GM19193 (cell line): Measurements from ENCODE around the gene CNTD1.

Experiments used
- POLR2A ChIP-seq: IDR thresholded peaks from 4 replicates; pipeline ENCODE4 v1.6.1; 2011; ENCODE audit not compliant: insufficient read depth, insufficient read length; ENCODE audit errors: extremely low read depth

CNTD1 gene

DNA sequence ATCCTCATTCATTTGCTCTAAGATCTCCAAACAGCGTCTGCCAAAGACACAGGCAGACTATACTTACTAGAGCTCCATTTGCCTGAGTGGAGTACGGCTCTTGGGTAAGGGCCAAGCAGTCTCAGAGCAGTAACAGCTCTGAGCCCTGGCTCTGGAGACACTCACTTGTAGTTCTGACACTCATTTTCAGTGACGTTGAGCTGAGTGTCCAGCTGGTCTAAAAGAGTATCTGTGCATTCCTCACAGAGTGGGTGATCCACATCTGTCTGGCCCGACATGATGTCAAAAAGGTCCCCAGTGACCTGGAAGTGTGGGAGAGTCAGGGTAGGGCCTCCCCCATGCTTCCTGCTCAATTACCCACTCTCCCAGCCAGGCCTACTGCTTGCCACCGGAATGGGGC lies 19.7 kb downstream of the CNTD1 start:
- no peak for TF ChIP-seq POLR2A

GRCh38 chr17:42819939-42820535 lies 21.4 kb downstream of the CNTD1 start:
- TF ChIP-seq POLR2A, result no peak

- TF ChIP-seq POLR2A, result no peak
Measured at GRCh38 chr17:42821176-42821575, 22.5 kb downstream of the CNTD1 start.

GRCh38 chr17:42827472-42827871 lies 28.8 kb downstream of the CNTD1 start:
- no peak for TF ChIP-seq POLR2A

DNA sequence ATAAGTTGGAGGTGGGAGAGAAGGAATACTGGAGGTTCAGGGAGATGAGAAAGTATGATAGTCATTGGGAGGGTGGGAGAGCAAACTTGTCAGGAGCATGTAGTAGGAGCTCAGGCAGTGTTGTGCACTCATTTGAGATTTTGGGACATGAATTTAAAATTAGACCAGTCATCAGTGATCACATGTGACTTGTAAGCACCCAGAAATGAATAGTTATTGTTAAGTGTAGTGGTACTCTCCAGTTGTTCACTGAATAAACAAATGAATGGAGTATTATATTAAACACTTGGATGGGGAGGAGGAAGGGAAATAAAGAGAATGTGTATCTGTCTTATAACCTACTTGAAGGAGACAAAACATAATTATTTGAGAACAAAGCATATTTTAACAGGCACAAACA lies 32.3 kb downstream of the CNTD1 start:
- no peak for TF ChIP-seq POLR2A

- no peak for TF ChIP-seq POLR2A
Measured at GRCh38 chr17:42832213-42832933, 33.7 kb downstream of the CNTD1 start.

DNA sequence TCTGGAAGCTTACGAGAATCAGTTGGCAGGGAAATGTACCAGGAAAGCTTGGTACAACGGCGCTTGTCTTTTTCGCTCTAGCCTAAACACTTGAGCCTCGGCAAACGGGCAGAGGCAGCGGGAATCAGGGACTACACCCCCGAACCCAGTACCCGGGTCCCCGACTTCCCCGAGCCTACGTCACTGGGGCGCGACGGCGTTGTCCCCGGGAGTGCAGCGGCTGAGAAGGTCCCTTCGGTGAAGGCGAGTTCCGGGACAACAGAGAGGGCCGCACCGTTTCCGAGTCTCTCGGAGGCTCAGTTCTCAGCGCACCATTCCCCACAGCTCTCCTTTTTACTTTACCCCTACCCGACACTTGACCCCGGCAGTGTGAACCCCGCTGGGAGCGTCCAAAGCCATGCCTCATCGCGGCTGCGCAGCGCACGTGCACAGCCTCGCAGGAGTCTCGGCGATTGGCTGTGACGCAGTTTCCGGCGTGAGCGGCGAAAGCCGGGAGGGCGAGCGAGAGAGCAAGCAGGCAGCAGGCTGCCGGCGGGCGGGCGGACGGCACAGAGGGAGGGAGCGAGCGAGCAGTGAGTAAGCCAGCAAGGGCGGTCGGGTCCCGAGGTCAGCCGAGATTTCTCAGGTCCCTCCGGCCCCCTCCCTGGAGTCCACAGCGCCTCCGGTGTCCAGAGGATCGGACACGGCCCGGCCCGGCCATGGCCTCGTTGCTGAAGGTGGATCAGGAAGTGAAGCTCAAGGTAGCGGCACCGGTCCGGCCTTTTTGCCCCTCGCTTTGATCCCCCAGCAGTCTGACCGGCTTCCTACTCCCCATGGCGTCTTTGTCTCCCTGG lies 34.5 kb downstream of the CNTD1 start, which contains the start of gene PSME3:
TSS of gene PSME3 (plus strand) at position 464 of the 833 bp plus-strand sequence. CDS start at position 699, 235 bp downstream.
- TF ChIP-seq POLR2A, result peak; percentile 95

GRCh38 chr17:42833767-42834422 lies 35.2 kb downstream of the CNTD1 start:
- no peak for TF ChIP-seq POLR2A

DNA sequence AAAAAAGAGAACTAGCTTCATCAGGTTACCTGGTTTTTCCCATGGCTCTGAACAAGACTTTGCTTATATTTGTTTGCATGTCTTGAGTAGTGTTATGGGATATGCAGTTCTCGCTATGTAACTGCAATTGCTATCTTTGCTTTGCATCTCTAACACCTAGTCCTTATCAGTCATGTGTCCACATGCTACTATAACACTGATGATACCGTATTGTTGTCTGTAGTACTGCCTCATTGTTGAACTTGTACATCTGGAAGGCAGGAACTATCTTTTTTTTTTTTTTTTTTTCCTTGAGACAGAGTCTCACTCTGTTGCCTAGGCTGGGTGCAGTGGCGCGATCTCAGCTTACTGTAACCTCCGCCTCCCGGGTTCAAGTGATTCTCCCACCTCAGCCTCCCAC lies 37.1 kb downstream of the CNTD1 start:
- no peak for TF ChIP-seq POLR2A

- no peak for TF ChIP-seq POLR2A
Measured at GRCh38 chr17:42841975-42842685, 43.5 kb downstream of the CNTD1 start.

DNA sequence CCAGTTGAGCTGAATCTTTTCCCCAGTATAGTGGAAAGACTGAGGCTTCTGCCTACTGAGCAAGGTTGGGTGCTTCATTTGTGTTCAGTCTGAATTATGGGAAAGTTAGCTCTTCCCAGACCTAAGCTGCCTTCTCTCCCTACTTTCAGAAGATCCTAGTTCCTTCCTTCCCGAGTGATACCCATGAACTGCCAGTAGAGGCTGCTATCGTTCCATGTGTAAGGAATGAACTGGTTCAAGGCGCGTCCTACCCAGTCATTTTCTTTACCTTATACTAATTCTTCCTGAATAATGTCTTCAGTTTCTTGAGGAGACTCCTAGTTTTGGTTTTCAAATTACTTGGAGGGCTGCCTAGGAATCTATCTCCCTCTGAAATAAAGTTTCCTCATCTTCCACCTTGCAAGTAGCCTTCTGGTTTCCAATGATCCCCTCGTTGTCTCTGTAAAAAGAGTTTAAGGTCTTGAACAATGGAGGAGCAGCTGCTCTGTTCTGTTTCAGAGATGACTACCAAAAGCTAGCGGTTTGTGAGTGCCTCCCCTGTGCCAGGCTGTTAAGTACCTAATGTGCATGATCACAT lies 44.8 kb downstream of the CNTD1 start:
- no peak for TF ChIP-seq POLR2A

DNA sequence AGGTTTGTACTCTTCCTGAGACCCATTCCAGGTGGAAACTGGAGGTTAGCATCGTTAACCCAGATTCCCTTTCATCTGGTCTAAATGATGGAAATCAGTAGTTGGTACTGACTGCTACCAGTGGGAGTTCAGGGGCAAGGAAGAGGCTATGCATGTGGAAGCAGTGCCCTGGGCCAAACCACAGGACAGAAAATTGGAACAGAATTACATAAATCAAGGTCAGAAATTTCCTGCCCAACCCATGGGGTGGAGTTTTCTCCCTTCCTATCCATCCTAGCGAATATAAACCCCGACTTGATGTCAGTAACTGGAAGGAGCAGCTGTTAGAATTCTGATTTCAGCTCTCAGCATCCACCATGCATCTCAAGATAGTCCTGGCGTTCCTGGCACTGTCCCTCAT lies 45.6 kb downstream of the CNTD1 start, which contains the start of gene AOC2:
TSS of gene AOC2 (plus strand) at position 310 of the 400 bp plus-strand sequence. CDS start at position 357, 47 bp downstream.
- TF ChIP-seq POLR2A, result no peak

GRCh38 chr17:42844761-42845555 lies 46.3 kb downstream of the CNTD1 start:
- TF ChIP-seq POLR2A, result no peak
